ENCODE data around the gene LTBP1. TPM values are rescaled to one million over a fixed set of nuclear protein-coding genes. Genes with fewer than 3 reads are reported as not detected.
"Not testable (repeated sequence)": the region's sequence is repeated elsewhere in the genome, so short reads cannot be mapped to it uniquely, and the experiment has no call there.

Gene LTBP1
- total RNA-seq, 2 experiments from 2014 or later: 0.14 to 0.31 TPM

DNA sequence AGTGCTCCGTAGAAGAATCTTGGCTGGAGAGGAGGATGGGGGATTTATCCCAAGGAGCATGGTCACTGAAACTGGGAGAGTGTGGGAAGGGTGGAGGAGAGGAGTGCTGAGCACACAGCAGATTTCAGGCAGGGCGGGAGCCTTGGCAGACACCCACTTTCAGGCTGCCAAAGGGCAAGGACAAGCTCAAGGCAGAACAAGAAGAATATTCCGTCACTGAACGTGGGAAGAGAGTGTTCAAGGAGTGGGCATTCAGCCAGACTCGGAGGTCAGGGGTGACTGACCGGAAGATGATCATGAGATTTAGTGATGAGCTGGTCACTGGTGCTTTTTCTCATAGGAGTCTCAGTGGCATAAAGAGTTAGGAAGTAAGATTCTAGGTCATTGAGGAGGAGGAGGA lies 393.5 kb downstream of the LTBP1 start:
- Mint-ChIP-seq H3K4me1 (peaks cover 12% of the 10 kb centered on the region), H3K27me3 (peaks cover 11% of the 10 kb centered on the region), H3K36me3 (no peaks in the 10 kb centered on the region), H3K4me3 (no peak overlapping the region), H3K9me3 (no peaks in the 10 kb centered on the region), H3K27ac (no peak overlapping the region)
- DNase-seq: no peak

DNA sequence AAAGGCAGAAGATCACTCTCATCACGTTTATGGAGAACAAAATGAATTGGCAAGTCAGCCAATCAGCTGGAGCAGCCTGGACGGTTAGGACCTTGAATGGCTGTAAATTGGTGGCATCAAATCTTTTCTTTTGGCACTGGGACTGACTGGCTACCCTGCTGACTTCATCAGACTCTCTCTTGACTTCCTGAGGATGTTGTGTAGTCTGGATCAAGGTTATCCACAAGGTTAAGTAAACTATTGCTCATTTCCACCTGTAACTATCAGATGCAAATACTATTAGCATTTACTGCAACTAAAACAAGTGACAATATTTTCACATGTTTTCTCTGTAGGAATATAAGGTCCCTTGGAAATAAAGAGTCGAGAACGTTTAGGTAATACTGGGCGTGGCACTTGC lies 395.4 kb downstream of the LTBP1 start:
- Mint-ChIP-seq H3K9me3 (no peaks in the 10 kb centered on the region), H3K4me1 (peaks cover 12% of the 10 kb centered on the region), H3K27ac (no peak overlapping the region), H3K27me3 (peaks cover 7% of the 10 kb centered on the region), H3K36me3 (no peaks in the 10 kb centered on the region), H3K4me3 (no peak overlapping the region)
- DNase-seq: no peak

DNA sequence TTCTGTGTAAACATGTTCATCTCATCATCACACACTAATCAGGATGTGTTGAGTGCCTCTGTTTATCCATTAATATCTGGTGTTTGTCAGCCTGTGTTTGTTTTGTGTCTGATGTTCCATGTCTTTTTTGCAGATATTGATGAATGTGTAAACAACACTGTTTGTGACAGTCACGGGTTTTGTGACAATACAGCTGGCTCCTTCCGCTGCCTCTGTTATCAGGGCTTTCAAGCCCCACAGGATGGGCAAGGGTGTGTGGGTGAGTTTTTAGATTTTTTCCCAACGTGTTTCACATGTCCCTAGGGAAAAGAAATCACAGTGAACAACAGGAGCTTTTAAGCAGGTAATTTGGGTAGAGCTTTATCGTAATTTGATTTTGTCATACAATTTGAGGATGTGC lies 396.0 kb downstream of the LTBP1 start:
- H3K36me3 Mint-ChIP-seq: no peaks in the 10 kb centered on the region
- no peak overlapping the region for H3K27ac Mint-ChIP-seq
- peaks cover 7% of the 10 kb centered on the region for H3K27me3 Mint-ChIP-seq
- H3K4me1 Mint-ChIP-seq: peaks cover 12% of the 10 kb centered on the region
- no peak overlapping the region for H3K4me3 Mint-ChIP-seq
- H3K9me3 Mint-ChIP-seq: no peaks in the 10 kb centered on the region
- DNase-seq: no peak

DNA sequence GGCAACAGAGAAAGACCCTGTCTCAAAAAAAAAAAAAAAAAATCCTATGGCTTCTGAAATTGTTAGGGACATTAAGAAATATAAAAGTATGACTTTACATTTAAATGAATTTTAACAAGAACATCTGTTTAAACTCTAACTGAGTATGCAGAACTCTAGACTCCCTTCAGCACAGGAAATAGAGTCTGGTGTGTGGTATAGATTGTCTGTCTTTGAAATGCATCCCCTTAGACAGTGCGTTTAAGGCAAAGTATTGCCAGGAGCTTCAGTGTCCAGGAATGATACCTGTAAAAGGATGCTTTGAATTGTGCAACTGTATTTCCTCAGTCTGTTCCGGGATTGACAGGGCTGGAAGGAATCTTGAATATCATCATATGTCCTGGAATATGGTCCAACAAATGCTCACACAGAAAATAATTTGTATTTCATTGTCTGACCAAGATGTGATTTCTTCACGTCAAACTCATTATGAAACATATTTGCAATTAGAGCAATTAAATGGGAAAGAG lies 396.7 kb downstream of the LTBP1 start:
- Mint-ChIP-seq H3K27me3 (peaks cover 6% of the 10 kb centered on the region), H3K4me1 (peaks cover 12% of the 10 kb centered on the region), H3K9me3 (no peaks in the 10 kb centered on the region), H3K27ac (no peak overlapping the region), H3K4me3 (no peak overlapping the region), H3K36me3 (no peaks in the 10 kb centered on the region)
- DNase-seq: no peak

DNA sequence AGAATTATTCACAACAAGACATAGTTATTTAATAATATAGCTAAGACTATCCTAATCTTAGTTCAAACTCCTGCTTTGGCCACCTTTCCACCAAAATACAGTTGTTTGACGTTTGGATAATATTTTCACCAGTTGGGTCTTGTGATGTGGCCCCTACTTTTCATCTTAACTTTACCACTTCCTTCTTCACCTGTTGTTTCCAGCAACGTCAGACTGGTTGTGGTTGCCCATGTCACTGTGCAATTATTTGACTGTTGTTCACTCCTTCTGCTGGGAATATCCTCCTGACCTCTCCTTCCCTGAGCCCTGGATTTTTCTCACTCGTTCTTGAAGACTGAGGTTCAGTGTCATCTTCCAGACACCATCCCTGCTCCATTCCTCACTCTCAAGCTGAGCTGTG lies 397.5 kb downstream of the LTBP1 start:
- Mint-ChIP-seq H3K4me1 (peaks cover 12% of the 10 kb centered on the region), H3K9me3 (no peaks in the 10 kb centered on the region), H3K36me3 (no peaks in the 10 kb centered on the region), H3K4me3 (no peak overlapping the region), H3K27ac (no peak overlapping the region), H3K27me3 (no peaks in the 10 kb centered on the region)
- DNase-seq: no peak

DNA sequence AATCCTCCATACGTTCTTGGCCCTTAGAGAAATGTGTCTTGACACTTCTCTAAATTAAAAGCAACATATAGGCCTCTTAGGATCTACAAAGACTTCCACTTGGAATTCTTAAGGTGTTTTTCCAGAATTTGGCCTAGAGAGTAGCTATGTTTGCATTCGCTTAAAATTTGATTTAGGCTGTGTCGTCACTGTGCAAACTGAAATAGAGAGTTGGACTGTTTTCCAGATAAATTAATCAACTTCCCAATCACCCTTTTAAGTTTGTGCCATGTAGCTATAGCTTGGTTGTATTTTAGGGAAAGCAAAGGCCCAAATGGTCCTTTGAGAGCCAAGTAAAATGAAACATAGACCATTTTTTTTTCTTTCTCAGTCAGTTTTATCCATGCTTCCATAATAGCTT lies 401.1 kb downstream of the LTBP1 start:
- DNase-seq: no peak
- Mint-ChIP-seq H3K36me3 (no peaks in the 10 kb centered on the region), H3K4me1 (peaks cover 12% of the 10 kb centered on the region), H3K4me3 (no peak overlapping the region), H3K27ac (no peak overlapping the region), H3K9me3 (no peaks in the 10 kb centered on the region), H3K27me3 (no peaks in the 10 kb centered on the region)

DNA sequence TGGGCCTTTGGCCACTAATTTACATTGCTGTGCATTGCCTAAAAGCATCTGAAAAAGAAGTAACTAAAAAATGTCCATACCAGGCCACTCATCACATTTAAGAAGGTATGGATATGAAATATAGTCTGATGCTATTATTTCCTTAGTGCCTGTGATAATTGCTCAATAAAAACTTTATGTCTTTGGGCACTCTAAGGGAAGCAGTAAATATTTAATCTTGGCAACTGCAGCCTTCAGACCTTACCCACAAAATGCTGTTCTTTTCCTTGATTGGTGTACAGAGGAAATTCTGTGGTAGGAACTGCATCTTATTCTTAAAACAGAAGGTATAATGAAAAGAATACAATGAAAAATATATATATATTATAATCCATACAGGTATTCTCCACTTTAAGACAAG lies 403.9 kb downstream of the LTBP1 start:
- no peak for DNase-seq
- H3K9me3 Mint-ChIP-seq: peaks cover 4% of the 10 kb centered on the region
- H3K4me3 Mint-ChIP-seq: no peak overlapping the region
- H3K27ac Mint-ChIP-seq: no peak overlapping the region
- no peaks in the 10 kb centered on the region for H3K4me1 Mint-ChIP-seq
- peaks cover 2% of the 10 kb centered on the region for H3K36me3 Mint-ChIP-seq
- H3K27me3 Mint-ChIP-seq: no peaks in the 10 kb centered on the region

DNA sequence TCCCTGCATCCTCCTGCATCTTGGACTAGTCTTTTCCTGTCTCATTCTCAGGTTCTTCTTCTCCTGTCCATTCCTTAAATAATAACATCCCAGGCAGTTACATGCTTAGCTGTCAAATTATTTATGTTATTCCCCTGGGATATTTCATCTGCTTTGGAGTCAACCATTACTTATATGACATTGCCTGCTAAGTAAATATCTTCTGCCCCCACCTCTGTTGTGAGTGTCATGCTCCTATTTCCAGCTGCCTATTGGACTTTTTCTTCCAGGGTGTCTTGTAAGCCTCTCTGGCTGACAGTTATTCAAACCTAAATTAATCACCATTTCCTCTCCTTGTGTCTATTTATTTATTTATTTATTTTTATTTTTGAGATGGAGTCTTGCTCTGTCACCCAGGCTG lies 405.0 kb downstream of the LTBP1 start:
- Mint-ChIP-seq H3K9me3 (peaks cover 9% of the 10 kb centered on the region), H3K4me3 (no peak overlapping the region), H3K4me1 (no peaks in the 10 kb centered on the region), H3K36me3 (peaks cover 7% of the 10 kb centered on the region), H3K27me3 (no peaks in the 10 kb centered on the region), H3K27ac (no peak overlapping the region)
- no peak for DNase-seq

DNA sequence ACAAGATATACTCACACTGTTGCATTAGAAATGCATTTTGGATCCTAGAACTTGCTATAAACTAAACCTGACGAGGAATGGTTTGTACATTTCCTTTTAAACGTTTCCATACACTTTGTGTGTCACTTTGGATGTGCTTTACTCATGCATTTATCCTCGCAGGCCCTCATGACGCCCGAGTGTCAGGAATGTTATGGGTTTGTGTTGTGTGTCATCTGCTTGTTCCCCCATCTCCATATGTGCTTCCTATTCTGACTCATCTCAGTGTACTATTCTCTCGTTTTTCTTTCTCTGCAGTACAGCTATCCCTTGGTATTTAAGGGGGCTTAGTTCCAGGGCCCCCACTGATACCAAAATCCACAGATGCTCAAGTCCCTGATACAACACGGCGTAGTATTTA lies 408.2 kb downstream of the LTBP1 start:
- Mint-ChIP-seq H3K9me3 (peaks cover 10% of the 10 kb centered on the region), H3K36me3 (peaks cover 7% of the 10 kb centered on the region), H3K4me1 (no peaks in the 10 kb centered on the region), H3K4me3 (no peak overlapping the region), H3K27me3 (no peaks in the 10 kb centered on the region), H3K27ac (no peak overlapping the region)
- DNase-seq: no peak

DNA sequence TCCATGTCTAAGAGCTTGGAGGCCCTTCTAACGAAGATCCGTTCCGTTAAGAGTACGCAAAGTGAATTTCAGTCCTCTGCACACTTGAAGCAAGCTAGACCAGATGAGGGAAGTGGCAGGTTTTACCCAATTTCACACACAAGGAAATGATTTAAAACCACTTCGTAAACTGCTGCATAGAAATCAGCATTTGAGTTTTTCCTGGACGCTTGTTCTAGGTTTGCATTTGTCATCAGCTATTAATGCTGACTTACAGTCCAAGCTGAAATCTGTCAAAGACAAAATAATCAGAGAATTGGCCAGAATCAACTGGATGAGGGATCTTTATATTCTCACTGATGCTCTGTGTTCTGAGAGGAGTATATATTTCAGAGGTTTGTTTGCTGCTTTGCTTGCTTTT lies 412.1 kb downstream of the LTBP1 start:
- no peaks in the 10 kb centered on the region for H3K27me3 Mint-ChIP-seq
- H3K4me1 Mint-ChIP-seq: no peaks in the 10 kb centered on the region
- H3K27ac Mint-ChIP-seq: no peak overlapping the region
- peaks cover 10% of the 10 kb centered on the region for H3K9me3 Mint-ChIP-seq
- no peak for DNase-seq
- H3K4me3 Mint-ChIP-seq: no peak overlapping the region
- H3K36me3 Mint-ChIP-seq: peaks cover 7% of the 10 kb centered on the region

DNA sequence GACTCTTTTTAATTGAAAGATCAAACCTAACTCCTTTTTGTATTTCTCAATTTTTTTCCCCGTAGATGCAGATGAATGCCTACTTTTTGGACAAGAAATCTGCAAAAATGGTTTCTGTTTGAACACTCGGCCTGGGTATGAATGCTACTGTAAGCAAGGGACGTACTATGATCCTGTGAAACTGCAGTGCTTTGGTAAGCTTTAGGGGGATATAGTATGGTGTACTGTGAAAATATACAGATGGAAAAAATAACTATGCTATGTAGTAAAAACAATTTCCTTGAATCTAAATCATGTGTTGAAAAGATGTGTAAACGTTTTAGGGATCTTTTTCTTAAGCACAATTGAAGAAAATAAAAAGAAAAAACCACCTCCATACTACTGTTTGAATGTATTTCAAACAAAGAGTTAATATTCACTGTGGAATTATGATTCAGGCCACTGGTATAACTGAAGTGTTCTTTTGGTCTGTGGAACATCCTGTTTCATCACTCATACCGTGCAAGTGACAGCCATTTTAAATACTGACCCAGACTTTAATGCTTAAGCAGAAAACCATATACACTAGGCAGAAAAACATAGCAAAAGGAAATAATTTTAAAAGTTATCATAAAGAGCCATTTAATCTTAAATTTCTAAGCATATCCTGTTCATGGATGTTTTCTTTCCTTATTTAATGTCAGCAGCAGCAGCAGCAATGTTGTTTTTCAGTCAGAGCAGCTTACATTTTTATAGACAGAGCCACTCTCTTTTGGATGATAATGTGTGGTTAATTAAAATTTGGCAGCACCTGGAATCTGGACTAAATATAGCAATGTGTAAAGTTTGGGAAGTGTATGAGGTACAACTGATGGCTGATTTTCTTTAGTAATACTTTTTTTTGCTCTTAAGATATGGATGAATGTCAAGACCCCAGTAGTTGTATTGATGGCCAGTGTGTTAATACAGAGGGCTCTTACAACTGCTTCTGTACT lies 416.9 kb downstream of the LTBP1 start:
- Mint-ChIP-seq H3K4me3 (no peak overlapping the region), H3K27ac (no peak overlapping the region), H3K36me3 (no peaks in the 10 kb centered on the region), H3K9me3 (no peaks in the 10 kb centered on the region), H3K4me1 (no peaks in the 10 kb centered on the region), H3K27me3 (no peaks in the 10 kb centered on the region)
- DNase-seq: no peak

DNA sequence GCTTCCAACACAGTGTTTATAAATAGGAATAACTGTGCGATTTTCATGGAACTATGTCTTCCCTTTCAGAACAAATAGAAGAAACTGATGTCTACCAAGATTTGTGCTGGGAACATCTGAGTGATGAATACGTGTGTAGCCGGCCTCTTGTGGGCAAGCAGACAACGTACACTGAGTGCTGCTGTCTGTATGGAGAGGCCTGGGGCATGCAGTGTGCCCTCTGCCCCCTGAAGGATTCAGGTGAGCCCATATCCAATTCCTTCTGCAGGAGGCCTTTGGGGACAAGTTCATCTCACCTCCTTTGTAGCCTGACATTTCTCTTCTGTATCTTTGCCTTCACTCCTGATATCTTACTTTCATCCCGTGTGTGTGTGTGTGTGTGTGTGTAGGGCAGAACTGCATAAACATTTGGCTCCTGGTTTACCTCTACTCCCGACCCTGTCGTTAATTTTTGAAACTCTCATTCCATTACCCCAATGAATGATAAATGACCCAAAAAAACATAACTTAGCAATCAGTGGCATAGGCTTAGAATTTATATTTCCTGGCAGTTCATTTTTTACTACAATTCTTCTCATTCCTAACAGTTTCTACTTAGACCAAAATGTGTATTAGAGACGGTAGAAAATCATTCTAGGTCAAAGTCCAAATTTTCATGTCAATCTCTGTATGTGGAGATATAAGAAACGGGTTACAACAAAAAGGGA lies 418.7 kb downstream of the LTBP1 start:
- no peak for DNase-seq
- H3K4me3 Mint-ChIP-seq: no peak overlapping the region
- no peaks in the 10 kb centered on the region for H3K27me3 Mint-ChIP-seq
- no peaks in the 10 kb centered on the region for H3K36me3 Mint-ChIP-seq
- no peak overlapping the region for H3K27ac Mint-ChIP-seq
- H3K4me1 Mint-ChIP-seq: no peaks in the 10 kb centered on the region
- no peaks in the 10 kb centered on the region for H3K9me3 Mint-ChIP-seq

DNA sequence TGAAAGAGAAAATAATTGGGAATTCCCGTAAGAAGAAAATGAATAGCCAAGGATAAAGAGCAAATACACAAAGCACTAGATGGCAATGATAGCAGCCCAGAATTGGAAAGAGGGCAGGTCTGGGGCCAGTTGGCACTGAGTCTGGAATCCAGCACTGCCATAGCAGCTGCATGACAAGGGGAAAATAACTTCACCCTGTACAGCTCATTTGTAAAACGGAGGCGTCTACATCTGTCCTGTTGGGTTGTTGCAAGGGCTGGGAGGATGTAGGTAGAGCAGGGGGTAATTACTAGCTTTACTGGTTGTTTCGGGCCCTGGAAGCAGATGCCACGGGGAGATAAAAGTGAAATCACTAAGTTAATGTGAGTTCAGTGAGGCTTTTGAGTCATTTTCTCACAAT lies 419.7 kb downstream of the LTBP1 start:
- no peaks in the 10 kb centered on the region for H3K9me3 Mint-ChIP-seq
- no peaks in the 10 kb centered on the region for H3K36me3 Mint-ChIP-seq
- H3K27me3 Mint-ChIP-seq: no peaks in the 10 kb centered on the region
- DNase-seq: no peak
- H3K4me1 Mint-ChIP-seq: no peaks in the 10 kb centered on the region
- H3K27ac Mint-ChIP-seq: no peak overlapping the region
- H3K4me3 Mint-ChIP-seq: no peak overlapping the region

DNA sequence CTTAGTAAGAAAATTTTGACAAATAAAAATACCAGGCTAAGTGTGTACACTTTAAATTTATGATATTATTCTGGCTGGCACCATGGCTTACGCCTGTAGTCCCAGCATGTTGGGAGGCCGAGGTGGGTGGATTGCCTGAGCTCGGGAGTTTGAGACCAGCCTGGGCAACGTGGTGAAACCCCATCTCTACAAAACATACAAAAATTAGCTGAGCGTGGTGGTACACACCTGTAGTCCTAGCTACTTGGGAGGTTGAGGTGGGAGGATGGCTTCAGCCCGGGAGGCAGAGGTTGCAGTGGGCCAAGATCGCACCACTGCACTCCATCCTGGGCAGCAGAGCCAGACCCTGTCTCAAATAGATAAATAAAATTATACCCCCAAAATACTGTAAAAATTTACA lies 421.8 kb downstream of the LTBP1 start:
- H3K9me3 Mint-ChIP-seq, H3K27me3 Mint-ChIP-seq, H3K4me3 Mint-ChIP-seq, DNase-seq, H3K4me1 Mint-ChIP-seq, H3K36me3 Mint-ChIP-seq, H3K27ac Mint-ChIP-seq: not testable (repeated sequence)

DNA sequence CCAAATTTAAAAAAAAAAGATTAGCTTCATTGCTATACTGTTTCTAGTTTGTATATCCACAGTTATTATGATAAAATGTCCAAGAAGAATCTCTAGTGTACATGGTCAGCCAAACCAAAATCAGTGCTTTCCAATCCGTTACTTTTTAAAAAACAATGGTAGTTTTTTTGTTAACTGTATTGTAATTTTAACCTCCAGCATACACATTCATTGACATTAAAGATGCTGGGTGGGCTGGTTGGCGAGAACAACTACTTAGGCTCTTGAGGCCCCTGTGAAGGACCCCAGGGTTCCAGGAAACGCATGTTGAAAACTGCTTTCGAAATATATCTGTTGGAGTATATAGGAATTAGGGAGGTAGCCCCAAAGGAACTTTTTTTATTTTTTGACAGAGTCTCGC lies 422.4 kb downstream of the LTBP1 start:
- H3K4me1 Mint-ChIP-seq: no peaks in the 10 kb centered on the region
- H3K4me3 Mint-ChIP-seq: no peak overlapping the region
- no peak overlapping the region for H3K27ac Mint-ChIP-seq
- H3K36me3 Mint-ChIP-seq: no peaks in the 10 kb centered on the region
- H3K27me3 Mint-ChIP-seq: peaks cover 3% of the 10 kb centered on the region
- H3K9me3 Mint-ChIP-seq: no peaks in the 10 kb centered on the region
- DNase-seq: no peak
